ENCODE data around the gene MYO1F.

GRCh38 chr19:8557642-8558238 is 19.5 kb downstream of the MYO1F start:
- TF ChIP-seq CTCF (conservative IDR thresholded peaks at IDR 0.05): no peak
- TF ChIP-seq ZFX (IDR thresholded peaks at IDR 0.05): no peak

All from C4-2B (cell line).